NCI-H446 (cell line): ENCODE data around the gene BCAN.

Experiments used
- DNase-seq, 2 experiments: peaks; one replicate each; lab custom pipeline; 2025; lab: John Stamatoyannopoulos, UW

The BCAN gene

DNA sequence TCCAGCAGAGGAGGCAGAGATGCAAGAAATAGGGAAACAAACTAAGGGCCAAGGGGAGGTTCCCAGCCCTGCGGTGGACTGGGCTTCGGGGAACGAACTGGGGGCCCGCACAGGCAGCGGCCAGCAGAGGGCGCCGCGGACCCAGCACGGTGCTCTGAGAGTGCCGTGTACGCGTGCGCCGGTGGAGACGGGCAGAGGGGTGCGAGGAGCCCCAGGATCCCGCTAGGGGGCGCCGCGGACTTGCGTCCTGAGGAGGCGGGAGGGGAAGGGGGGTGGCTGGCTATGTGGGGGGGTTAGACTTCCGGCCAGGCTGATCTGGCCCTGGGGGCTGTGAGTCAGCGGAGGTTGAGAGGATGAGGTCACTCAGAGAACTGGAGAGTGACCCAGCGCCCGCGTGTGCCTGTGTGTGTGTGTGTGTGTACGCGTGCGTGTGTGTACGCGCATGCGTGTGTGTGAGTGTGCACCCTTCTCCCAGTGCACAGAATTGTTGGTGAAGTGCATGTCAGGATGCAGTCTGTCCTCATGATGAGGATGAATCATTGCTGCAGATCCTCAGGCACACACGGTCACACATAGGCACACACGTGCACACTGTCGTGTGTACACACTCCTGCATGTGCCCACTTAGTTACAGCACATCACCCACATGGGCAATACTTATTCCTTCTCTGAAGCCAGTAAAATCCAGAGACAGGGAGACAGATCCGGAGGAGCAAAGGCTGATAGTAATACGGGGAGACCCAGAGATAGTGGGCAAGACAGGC, 18.3 kb downstream of the BCAN start:
- peak; percentile 89 to 97 for DNase-seq

DNA sequence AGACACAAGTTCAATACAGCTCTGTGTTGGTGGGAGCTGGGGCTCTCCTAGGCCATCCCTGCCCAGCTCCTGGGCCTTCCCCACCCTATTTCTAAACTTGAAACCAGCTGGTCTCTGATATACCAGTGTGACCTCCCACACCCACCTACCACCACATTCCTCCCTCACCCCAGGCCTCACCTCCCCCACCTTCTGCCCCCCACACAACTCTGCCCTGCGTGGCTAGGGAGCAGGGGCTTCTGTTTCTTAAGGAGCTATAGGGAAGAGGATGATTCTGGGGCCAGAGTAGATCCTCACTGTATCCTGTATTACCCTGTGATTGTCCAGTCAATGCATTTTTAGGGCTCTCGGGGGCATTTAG, 18.8 kb downstream of the BCAN start:
- DNase-seq: no peak

DNA sequence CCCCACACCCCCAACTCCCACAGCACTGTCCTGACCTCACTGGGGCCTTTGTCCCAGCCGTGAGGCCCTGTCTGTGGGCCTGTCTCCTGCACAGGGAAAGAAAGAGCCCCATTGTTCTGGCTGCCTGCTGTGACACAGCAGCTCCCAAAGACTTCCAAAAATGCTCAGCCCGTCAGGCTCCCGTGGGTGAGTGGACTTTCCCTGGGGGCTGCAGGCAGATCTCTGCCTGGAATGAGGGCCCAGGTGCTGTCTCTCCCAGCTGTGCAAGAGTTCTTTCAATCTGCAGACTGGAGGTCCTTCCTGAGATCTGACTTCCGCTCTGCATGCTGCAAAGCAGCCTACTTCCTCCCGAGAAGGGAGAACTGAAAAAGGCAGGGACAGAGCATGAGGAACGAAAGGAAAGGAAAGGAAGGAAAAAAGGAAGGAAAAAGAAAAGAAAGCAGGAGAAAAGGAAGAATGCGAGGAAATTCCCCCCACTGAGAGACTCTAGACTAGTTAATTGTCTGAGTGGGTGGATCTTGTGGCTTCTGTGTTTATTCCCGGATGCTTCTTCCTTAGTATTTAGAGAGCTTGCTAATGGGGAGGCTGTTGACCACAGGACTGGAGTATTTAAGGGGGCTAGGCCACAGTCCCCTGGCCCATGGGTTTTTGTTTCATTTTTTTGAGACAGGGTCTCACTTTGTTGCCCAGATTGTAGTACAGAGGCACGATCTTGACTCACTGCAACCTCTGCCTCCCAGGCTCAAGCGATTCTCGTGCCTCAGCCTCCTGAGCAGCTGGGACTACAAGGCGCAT, 20.3 kb downstream of the BCAN start:
- DNase-seq: no peak

DNA sequence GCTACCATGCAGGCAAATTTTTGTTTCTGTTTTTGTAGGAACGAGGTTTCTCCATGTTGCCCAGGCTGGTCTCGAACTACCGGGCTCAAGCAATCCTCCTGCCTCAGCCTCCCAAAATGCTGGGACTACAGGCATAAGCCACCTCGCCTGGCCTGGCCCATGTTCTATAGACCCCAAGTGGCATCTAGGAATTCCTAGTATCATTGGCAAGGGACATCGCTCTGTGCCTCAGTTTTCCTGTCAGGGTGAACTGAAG, 20.8 kb downstream of the BCAN start:
- no peak for DNase-seq

DNA sequence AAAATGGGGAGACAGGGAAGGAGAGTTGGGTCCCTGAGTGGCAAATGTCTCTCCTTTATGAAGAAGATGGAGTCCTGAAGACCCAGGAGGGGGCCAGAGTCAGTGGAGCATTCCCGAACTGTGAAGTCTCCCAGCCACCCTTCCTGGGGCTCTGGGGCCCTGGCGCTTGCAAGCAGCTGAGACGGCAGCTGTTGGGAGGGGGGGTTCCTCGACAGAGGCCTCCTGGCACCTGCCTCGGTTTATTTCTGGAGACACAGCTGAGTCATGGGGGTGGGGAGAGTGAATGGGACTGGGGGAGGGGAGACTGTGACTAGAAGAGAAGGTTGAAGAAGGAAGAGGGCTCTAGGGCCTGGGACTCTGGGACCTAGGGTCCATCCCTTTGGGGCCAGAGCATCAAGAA, 21.3 kb downstream of the BCAN start:
- DNase-seq: peak in 1 of 2 experiments; percentile 66

DNA sequence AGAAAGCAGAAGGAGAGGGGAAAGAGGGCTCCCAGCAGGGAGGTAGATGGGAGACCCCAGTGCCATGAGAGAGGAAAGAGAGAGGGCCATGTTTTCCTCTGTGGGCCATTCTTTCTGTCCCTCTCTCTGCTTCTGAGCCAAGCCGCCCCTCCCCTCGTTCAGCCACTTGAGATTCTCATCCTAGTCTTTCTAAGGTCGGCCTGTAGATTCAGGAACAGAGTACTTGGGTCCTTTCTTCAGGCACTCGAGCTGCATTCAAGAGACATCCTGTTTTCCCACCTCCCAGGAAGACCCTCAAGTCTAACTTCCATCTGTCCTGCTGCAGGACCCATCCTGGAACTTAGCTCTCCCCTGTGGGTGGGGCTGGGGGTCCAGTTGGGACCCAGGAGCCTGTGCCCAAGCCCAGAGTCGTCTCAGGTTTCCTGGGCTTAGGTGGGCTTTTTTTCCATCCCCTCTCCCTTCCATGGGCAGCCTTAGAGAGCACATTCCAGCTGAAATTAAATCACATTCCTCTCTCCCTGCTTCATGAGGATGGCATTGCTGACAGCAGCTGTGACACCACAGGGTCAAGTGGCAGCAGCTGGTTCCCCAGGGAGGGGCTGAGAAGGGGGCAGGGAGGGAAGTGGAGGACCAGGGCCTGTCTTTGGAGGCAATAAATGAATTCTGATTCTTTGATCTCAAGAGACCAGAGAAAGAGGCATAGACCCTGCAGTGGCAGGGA, 22.3 kb downstream of the BCAN start:
- DNase-seq: no peak

DNA sequence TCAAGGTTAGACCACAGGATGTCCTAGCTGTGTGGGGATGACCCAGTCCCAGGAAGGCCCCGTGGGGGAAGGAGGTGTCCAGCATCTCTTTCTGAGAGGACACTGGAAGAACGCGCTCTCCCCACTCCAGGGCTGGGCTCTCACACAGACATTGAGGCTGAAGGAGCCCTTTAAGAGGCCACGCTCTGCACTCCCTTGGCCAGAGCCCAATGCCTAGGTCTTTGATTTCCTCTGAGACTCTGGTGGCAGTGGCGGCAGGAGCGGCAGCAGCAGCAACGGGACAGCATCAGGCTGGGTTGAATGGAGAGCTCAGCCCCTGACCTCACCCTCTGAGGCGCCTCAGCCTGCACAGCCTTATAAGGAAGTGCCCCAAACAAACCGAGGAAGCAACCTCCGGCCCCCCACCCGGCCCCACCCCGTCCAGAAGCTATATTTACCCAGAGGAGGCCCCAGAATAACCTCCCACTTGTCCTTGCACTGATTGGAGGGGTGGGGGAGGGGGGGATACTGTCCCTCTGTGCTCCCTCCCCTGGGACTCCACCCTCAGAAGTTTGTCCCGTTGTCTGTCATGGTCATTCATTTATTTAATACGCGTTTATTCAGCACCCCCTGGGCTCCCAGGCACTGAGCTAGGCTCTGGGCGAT, 23.0 kb downstream of the BCAN start:
- no peak for DNase-seq

DNA sequence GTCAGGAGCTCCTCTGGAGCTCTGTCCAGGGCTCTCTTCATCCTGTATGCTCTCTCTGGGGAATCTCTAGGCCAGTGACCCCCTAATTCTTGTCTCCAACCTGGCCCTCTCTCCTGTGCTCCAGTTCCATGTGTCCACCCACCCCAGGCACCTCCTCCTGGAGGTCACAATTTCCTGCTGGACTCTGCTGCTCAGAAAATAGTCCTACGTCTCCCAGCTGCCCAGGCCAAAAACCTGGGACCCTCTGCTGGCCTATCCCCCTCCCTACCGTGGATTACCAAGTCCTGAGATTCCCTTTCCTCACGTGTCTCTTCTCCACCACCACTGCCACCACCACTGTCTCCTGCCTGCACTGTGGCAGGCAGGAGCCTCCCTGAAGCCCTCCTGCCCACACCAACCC, 23.6 kb downstream of the BCAN start:
- DNase-seq: no peak

DNA sequence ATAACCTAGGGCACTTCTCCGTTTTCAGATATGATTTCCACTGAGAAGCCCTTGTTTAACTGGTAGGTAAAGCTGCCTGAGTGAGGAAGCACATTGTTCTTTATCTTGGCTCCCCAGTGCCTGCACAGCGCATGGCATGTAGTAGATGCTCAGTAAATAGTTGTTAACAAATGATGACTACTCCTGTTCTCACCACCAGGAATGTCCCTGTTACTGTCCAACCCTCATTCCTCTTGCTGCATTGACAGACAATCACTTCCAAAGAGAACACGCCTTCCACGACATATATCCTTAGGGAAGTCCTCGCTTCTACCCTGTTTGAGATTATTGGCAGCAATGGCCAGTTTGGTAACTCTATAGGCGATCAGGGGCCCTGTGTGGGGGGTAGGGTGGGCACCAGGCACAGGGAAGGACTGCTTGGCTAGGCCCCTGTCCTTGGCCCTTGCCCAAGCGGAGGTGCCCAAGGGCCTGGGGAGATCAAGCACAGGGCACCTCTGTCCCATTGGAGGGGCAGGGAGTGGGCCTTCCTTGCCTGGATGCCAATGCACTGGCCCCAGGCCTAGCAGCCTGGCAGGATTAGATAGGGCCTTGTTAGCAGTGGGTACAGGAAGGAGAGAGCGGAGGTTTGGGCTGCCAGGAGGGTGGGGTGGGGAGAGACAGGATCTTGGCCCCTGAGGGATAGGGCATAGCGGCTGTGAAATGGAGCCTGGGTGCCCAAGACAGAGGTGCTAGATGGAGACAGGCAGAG, 25.1 kb downstream of the BCAN start:
- no peak for DNase-seq

DNA sequence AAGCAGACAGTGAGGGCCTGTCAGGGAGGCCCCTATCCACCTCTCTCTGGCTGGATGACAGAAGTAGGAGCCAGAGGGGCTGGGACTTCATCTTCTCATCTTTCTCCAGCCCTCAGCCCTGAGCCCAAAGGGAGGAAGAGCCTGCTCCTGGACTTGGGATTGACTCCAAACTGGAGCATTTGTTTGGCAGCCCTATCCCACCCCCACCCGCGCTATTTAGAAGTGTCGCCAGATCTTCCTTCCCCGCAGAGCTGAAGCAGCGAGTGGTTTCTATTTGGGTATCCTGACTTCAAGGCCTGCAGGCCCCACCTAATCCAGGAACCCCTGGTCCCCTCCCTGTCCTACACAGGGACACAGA, 25.7 kb downstream of the BCAN start:
- peak; percentile 74 to 91 for DNase-seq

DNA sequence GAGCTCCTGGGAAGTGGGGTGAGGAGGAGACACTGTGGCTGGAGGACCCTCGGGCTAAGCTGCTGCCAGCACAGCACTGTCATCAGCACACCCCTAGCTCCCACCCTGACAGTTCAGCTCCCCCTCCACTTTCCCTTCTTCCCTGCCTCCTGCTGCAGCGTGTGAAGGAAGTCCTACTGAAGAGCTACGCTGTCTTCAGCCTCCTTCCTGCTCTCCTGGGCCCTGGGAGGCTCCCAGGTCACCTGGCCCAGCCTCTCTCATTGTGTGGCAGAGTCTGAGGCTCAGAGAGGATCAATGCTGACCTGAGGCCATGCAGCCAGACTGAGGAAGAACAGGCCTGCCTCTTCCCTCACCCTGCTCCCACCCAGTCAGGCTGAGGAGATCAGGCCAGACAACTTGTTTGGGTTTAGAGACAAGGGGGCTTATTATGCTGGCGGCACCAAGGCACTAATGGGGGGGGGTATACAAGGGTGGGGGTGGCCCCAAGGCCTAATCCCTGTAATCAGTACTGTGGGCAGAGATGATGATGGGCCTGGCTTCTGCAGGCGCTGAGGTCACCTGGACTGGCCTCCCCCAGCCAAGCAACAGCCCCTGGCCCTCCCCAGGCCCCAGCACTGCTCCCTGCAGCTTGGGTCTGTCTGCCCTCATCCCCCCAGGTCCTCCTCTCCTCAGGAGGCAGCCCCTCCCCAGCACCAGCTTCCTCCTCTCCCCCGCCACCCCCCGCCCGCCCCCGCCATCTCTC, 26.2 kb downstream of the BCAN start:
- no peak for DNase-seq

DNA sequence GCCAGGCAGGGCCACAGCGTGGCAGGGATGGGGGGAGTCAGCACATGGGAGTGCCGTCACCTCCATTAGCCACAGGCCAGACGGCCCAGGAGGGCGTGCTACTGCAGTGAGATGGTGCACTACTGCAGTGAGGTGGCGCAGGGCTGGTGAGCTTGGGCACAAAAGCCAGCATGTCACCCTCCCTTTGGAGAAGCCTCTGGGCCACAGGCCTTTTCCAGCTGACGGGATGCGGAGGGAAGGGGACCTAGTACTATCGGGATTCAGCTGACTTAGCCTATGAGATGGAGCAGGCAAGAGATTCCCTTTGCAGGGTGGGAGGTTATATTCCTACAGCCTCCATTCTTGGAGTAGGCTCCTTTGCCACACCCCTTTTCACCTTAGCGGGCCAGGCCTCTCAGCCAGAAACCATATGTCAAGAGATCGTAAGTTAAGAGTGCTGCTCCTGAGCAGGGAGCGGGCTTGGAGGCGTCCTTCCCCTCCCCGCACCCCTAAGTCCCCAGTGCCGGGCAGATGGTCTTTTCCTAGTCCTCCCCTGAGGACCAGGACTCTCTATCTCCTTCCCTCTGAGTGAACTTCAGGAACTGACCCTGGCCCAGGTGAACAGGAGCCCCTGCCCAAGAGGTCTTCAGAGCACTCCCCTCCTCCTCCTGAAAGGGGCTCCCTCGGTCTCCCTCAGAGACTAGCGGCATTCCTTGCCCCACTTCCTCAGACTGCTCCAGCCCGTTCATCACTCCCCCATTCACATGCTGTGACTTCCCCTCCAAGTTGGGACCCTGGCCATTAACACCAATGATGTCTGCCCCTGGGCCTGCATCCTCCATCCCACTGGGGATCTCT, 27.1 kb downstream of the BCAN start:
- DNase-seq: no peak

DNA sequence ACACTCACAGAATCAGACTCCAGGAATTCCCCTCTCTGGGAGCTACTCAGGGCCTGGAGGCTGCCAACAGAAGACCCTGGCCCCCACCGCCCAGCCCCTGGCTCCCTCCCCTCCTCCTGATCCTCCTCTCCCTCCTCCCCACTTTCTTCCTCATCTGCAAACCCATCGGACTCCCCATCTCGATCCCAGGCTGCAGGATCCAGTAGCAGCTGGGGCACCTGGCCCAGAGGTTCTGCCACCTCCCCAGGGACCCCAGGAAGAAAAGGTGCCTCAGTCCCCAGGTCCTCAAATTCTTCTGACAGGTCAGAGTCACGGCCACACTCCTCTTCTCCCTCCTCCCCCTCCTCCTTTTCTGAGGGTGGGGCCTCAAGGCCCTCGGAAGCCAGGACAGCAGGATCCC, 27.9 kb downstream of the BCAN start:
- no peak for DNase-seq

DNA sequence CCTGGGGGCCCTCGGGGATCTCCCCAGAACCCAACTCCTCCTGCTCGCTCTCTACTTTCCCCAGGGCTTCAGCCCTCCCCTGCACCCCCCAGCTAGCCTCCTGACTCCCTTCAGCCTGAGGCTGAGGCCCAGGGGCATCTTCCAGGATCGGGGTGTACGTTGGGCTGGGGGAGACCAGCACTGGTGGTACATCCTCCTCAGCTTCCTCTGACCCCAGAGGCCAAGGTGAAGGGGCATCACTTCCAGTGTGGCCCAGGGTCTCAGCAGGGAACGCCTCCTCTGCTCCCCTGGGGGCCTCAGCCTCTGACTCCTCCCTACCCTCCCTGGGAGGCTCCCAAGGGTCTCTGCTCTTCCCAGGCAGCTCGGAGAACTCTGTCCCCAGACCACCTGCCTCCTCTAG, 28.4 kb downstream of the BCAN start:
- no peak for DNase-seq

DNA sequence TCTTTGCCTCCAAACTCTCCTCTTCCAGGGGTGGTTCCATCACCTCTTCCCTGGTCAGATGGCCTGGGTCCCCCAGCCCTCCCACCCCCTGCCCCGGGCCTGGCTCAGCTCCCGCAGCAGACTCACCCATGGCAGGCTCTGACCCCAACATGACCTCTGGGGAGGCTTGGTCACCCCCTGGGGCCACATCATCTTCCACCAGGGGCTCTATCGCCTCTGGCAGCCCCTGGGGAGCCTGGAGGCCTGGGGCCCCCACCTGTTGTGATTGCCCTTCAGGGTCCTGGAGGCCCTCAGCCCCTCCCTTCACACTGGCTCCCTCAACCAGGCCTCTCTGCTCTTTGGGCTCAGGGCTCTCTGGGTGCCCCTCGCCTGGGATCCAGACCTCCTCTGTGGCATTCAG, 28.9 kb downstream of the BCAN start:
- no peak for DNase-seq

DNA sequence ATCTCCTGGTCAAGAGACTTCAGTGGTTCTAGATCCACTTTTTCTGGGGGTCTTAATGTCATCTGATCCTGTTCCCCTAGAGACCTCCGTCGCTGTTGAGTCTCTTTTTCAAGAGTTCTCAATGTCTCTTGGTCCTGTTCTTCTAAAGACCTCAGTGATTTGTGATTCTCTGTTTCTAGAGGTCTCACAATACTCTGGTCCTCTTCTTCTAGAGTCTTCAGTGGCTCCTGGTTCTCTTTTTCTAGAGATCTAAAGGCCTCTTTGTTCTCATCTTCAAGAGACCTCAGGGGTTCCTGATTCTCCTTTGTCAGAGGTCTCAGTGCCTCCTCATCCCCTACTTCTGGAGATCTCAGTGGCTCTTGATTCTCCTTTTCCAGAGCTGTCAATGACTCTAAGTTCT, 29.9 kb downstream of the BCAN start:
- DNase-seq: no peak

DNA sequence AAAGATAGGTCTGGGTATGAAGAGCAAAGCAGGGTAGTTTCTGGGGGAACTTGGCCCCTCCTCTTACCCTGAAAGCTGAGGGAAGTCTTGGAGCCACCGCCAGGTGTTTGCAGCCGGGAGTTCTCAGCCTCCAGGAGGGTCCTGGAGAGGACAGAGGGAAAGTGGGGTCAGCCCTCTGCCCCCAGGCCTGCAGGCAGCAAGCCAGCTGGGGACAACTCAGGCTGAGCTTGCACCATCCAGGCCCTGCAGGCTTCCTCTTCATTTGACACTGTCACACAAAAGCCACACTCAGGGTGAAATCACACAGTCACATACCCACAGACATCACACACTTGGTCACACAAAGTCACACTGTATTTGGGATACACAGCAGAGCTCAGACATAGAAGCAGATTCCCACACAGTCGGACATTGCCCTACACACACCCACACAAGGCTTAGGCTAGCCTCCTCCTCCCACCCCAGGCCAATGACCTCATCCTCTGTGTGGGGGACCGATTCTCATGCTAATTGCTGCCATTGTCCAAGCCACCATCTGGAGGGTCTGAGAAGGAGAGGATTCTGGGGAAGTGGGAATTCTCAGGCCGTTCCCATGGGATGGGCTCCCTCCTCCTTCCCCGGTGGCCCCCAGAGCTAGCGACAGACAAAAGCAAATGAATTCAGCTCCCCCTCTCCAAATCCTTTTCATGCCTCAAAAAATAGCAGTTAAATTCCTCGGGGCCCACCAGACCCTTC, 31.6 kb downstream of the BCAN start:
- DNase-seq: no peak

DNA sequence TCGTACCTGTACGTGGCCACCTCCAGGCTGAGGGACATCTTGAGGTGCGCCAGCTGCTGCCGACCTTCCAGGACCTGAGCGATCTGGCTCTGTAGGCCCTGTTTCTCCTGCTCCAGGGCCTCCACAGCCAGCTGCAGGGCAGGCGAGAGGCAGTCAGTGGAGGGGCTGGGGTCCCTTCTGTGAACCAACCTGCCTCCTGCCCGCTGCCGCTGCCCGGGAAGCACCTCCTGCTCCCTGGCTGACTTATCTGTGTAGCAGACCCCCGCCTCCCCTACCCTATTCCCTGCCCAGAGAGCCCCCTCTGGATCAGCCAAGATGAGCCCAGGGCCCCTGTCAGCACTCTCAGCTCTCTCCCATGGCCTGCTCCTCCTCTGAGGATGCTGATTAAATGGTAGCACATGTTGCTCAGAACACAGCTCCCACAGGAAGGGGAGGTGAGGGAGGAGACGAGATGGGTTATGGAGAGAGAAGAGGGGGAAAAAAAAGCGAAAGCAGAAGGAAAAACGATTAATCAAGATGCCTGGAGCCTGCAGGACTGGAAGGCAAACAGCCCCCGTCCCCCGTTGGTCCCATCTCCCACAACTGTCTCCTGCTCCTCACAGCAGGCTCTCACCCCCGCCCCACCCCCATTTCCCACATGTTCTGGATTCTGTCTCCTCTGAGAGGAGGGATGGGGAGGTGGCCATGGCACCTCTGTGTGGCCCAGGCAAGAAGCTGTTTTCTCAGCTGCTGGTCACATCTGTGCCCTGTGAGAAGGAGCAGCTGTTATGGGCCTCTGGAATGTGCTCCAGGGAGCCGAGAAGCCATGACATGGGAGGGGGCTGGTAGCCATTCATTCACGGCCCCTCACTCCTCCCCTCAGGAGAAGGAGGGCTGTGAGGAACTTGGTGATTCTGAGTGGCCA, 33.5 kb downstream of the BCAN start:
- no peak for DNase-seq
